SK-N-MC (cell line): ENCODE results near the gene ADAMTS17.

Experiments
- EZH2 ChIP-seq: fragments of 200-600 bp; sonication (generic); IDR thresholded peaks from one replicate; pipeline ENCODE4 v1.6.1; 2017; ENCODE audit warnings: antibody characterized with exemption
- FOXP2 ChIP-seq: optimal IDR thresholded peaks from 2 replicates; pipeline ENCODE3; 2011; ENCODE audit warnings: mild to moderate bottlenecking, moderate library complexity; ENCODE audit not compliant: insufficient read depth; ENCODE audit errors: extremely low read length, control extremely low read depth
- POLR2AphosphoS5 ChIP-seq: IDR thresholded peaks from 2 replicates; pipeline ENCODE4 v1.6.1; 2012; ENCODE audit warnings: mild to moderate bottlenecking, low read depth, low read length, borderline replicate concordance

DNA sequence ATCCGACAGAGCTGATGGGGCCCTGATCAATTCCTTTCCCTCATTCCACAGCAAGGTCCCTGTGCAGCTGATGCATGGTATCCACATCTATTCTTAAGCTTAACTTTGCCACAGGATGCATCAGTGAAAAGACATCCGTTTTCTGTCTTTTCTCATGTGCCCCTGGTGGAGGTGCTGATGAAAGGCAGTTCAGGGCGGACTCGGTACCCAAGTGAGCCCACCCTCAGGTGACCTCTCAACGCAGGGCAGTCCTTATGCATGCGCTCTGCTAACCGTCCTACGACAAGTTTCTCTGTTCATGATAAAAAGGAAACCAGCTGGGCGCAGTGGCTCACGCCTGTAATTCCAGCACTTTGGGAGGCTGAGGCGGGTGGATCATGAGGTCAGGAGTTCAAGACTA lies 251.4 kb downstream of the ADAMTS17 start:
- TF ChIP-seq POLR2AphosphoS5: no peak
- no peak for TF ChIP-seq EZH2
- TF ChIP-seq FOXP2: no peak
